CD4-positive, alpha-beta memory T cell (primary cell): ENCODE measurements around the gene POLE. TPM values are rescaled to one million over a fixed set of nuclear protein-coding genes. Genes with fewer than 3 reads are reported as not detected.
"Not testable (repeated sequence)": the region's sequence is repeated elsewhere in the genome, so short reads cannot be mapped to it uniquely, and the experiment has no call there.

ENCODE experiments used
- CTCF ChIA-PET: fragments of 350-600 bp; sonication (Branson Sonifier 250); formaldehyde crosslinking; loops from one replicate; lab custom pipeline; 2021; ENCODE audit warnings: inconsistent platforms; ENCODE audit not compliant: partially characterized antibody; lab: Charles Lee
- POLR2A ChIA-PET: fragments of 350-600 bp; sonication (Branson Sonifier 250); formaldehyde crosslinking; loops from one replicate; lab custom pipeline; 2021; ENCODE audit not compliant: partially characterized antibody; lab: Charles Lee
- DNase-seq, 5 donors: peaks; one replicate each; pipeline versions ENCODE4 v3.0.0 to v3.0.0-alpha.2; 2020 to 2022; ENCODE audit warnings: mixed read lengths in 1 of 5
- H3K27ac ChIP-seq: one replicate; pipeline ENCODE4 v1.7.0; 2013; ENCODE audit warnings: low read depth, low read length
- H3K27me3 ChIP-seq: 2 replicates; pipeline ENCODE4 v1.7.0; 2013; ENCODE audit warnings: mild to moderate bottlenecking, low read length, moderate library complexity; ENCODE audit not compliant: insufficient read depth
- H3K36me3 ChIP-seq: 2 replicates; pipeline ENCODE4 v1.7.0; 2013; ENCODE audit warnings: mild to moderate bottlenecking, low read length, moderate library complexity; ENCODE audit not compliant: insufficient read depth
- H3K4me1 ChIP-seq: 2 replicates; pipeline ENCODE4 v1.7.0; 2013; ENCODE audit warnings: mild to moderate bottlenecking, low read length, moderate library complexity; ENCODE audit not compliant: insufficient read depth
- H3K4me3 ChIP-seq, 2 donors: one replicate each; pipeline ENCODE4 v1.7.0; 2013; ENCODE audit warnings: low read length in 2 of 2, mild to moderate bottlenecking in 1 of 2
- H3K9me3 ChIP-seq, 2 donors: one replicate each; pipeline ENCODE4 v1.7.0; 2013; ENCODE audit warnings: low read length in 2 of 2, control low read depth in 1 of 2; ENCODE audit not compliant: control insufficient read depth in 1 of 2
- H3K27ac Mint-ChIP-seq, 7 donors: one replicate each; pipeline ENCODE4 v1.8.0; 2020 to 2021; ENCODE audit warnings: mixed read lengths in 7 of 7, mild to moderate bottlenecking in 6 of 7, inconsistent platforms in 3 of 7, moderate library complexity in 3 of 7
- H3K27me3 Mint-ChIP-seq, 2 donors: one replicate each; pipeline ENCODE4 v1.8.0; 2020 to 2021; ENCODE audit warnings: mixed read lengths in 2 of 2
- H3K36me3 Mint-ChIP-seq, 2 donors: one replicate each; pipeline ENCODE4 v1.8.0; 2020 to 2021; ENCODE audit warnings: mixed read lengths in 2 of 2, inconsistent platforms in 1 of 2, mild to moderate bottlenecking in 1 of 2
- H3K4me1 Mint-ChIP-seq, 4 donors: one replicate each; pipeline ENCODE4 v1.8.0; 2020 to 2021; ENCODE audit warnings: mixed read lengths in 4 of 4, mild to moderate bottlenecking in 1 of 4
- H3K4me3 Mint-ChIP-seq, 8 donors: one replicate each; pipeline ENCODE4 v1.8.0; 2020 to 2021; ENCODE audit warnings: mixed read lengths in 8 of 8, mild to moderate bottlenecking in 7 of 8, moderate library complexity in 6 of 8, inconsistent platforms in 3 of 8
- H3K9me3 Mint-ChIP-seq, 8 donors: one replicate each; pipeline ENCODE4 v1.8.0; 2020 to 2021; ENCODE audit warnings: mixed read lengths in 8 of 8, mild to moderate bottlenecking in 5 of 8, inconsistent platforms in 3 of 8, moderate library complexity in 1 of 8
- intact Hi-C: fragments of 100-400 bp; cut with micrococcal nuclease; formaldehyde crosslinking; loops from one replicate; pipeline ENCODE4 v1.15.1; 2023
- polyA plus RNA-seq, 2 donors: library from polyadenylated mRNA; unstranded; fragments of 300-500 nt; fragmentation: Illumina TruSeq; gene quantifications; one replicate each; pipeline ENCODE4 v1.2.3, GENCODE V29; 2021
- total RNA-seq, 2 experiments: library from RNA; stranded (reverse); gene quantifications; one replicate each; pipeline ENCODE4 v1.2.3, GENCODE V29; 2021

Gene POLE
- total and polyA plus RNA-seq, 4 experiments from 2014 or later = 2.2 to 75.4 (median 37.9) TPM

DNA sequence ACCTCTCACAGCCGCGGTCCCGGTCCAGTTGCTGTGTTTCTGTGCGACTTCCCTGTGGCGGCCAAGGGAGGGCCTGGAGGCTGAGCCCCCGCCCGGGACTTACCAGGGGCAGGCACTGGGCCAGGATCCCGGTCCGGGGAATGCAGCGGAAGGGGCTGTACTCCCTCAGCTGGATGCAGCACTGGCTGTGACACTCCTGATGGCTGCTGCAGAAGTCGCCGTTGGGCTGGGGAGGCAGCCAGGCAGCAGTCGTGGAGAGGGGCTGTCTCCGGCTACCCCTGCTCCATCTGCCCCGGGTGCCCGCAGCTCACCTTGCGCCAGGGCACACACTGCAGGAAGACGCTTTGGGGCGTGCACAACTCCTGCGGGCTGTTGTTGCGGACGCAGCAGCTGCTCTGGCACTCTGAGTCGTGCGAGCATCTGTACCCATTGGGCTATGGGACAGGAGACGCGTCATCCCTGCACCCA lies 83.0 kb downstream of the POLE start:
- H3K27me3 Mint-ChIP-seq = peaks cover 26 to 40% of the 10 kb centered on the region in 2 donors
- CTCF ChIA-PET = interaction anchor here (0.5 kb wide), 1 partner anchor 12 kb away, joined by 3 read pairs; no protein-coding TSS in a partner anchor
- peaks cover 2 to 24% (median 18%) of the 10 kb centered on the region in 4 donors for H3K4me1 Mint-ChIP-seq

GRCh38 chr12:132603240-132604150 lies 83.6 kb downstream of the POLE start:
- CTCF ChIA-PET = no interaction called here
- peaks cover 23 to 37% of the 10 kb centered on the region in 2 donors for H3K27me3 Mint-ChIP-seq

More for the DNA sequence above, 83.0 kb downstream of the POLE start:
- no peak overlapping the region for H3K4me3 Mint-ChIP-seq
- no peak overlapping the region for H3K27ac ChIP-seq
- intact Hi-C loops = no loop called here
- H3K27me3 ChIP-seq = peaks cover 5% of the 10 kb centered on the region
- H3K4me3 ChIP-seq = no peak overlapping the region
- POLR2A ChIA-PET = no interaction called here
- no peaks in the 10 kb centered on the region for H3K36me3 ChIP-seq
- H3K36me3 Mint-ChIP-seq = no peaks in the 10 kb centered on the region
- no peaks in the 10 kb centered on the region for H3K9me3 ChIP-seq
- H3K27ac Mint-ChIP-seq = no peak overlapping the region
- H3K9me3 Mint-ChIP-seq = peaks cover 0 to 6% (median 0%) of the 10 kb centered on the region in 8 donors
- DNase-seq = no peak
- H3K4me1 ChIP-seq = peaks cover 4% of the 10 kb centered on the region

GRCh38 chr12:132602572-132603239 lies 84.4 kb downstream of the POLE start:
- Mint-ChIP-seq H3K4me1 (peaks cover 5 to 30% (median 22%) of the 10 kb centered on the region in 4 donors), H3K4me3 (peak overlapping the region in 1 of 8 donors; percentile 25), H3K27ac (no peak overlapping the region), H3K27me3 (peaks cover 22 to 33% of the 10 kb centered on the region in 2 donors), H3K9me3 (peaks cover 0 to 7% (median 0%) of the 10 kb centered on the region in 8 donors), H3K36me3 (no peaks in the 10 kb centered on the region)
- CTCF ChIA-PET = no interaction called here
- Histone ChIP-seq H3K4me1 (peaks cover 5% of the 10 kb centered on the region), H3K27me3 (peaks cover 5% of the 10 kb centered on the region), H3K9me3 (no peaks in the 10 kb centered on the region), H3K36me3 (no peaks in the 10 kb centered on the region), H3K27ac (no peak overlapping the region), H3K4me3 (no peak overlapping the region)
- POLR2A ChIA-PET = no interaction called here
- DNase-seq = no peak
- intact Hi-C loops = no loop called here

More at GRCh38 chr12:132603240-132604150, 83.6 kb downstream of the POLE start:
- no peak for DNase-seq
- POLR2A ChIA-PET = no interaction called here
- H3K27me3 ChIP-seq = peaks cover 5% of the 10 kb centered on the region
- peaks cover 5 to 28% (median 21%) of the 10 kb centered on the region in 4 donors for H3K4me1 Mint-ChIP-seq
- no peak overlapping the region for H3K27ac Mint-ChIP-seq
- H3K36me3 Mint-ChIP-seq = no peaks in the 10 kb centered on the region
- peak overlapping the region in 1 of 8 donors; percentile 25 for H3K4me3 Mint-ChIP-seq
- intact Hi-C loops = no loop called here
- H3K4me1 ChIP-seq = peaks cover 4% of the 10 kb centered on the region
- H3K4me3 ChIP-seq = no peak overlapping the region
- H3K9me3 ChIP-seq = no peaks in the 10 kb centered on the region
- H3K27ac ChIP-seq = no peak overlapping the region
- H3K9me3 Mint-ChIP-seq = peaks cover 0 to 6% (median 0%) of the 10 kb centered on the region in 8 donors
- no peaks in the 10 kb centered on the region for H3K36me3 ChIP-seq

DNA sequence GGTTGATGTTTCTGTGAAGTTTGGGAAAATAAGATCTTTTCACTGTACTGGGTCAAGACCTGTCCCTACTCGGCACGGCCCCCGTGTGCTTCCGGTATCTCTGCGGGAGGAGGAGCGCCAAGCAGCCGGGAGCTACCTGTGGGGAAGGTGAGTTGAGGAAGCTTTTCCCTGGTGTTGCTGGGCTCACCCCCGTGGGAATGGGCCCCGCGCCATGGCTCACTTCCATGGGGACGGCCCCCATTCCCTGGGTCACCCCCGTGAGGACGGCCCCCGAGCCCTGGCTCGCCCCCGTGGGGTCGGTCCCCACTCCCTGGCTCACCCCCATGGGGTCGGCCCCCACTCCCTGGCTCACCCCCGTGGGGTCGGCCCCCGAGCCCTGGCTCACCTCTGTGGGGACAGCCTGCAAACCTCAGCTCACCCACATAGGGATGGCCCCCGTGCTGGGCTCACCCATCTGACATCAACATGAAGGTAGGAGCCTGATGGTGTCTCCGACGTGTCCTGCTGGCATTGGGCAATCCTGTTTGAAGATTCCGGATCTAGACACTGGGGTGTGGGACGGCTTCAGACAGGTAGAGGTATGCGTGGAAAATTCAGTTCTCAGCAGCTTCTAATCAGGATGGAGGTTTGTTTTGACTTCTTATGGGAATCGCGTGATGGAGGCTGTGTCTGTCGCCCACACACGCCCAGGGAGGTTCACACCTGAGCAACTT lies 85.8 kb downstream of the POLE start:
- intact Hi-C loops = loop anchor here (2.0 kb wide), 1 partner anchor 13 kb away; no protein-coding TSS in a partner anchor
- H3K27ac ChIP-seq = no peak overlapping the region
- no peak for DNase-seq
- ChIA-PET POLR2A (no interaction called here), CTCF (interaction anchor here (1.0 to 1.5 kb wide), 2 partner anchors 8 to 13 kb away, joined by 3 to 5 read pairs; partner anchors contain the start of gene LRCOL1)
- H3K4me1 ChIP-seq = peaks cover 11% of the 10 kb centered on the region
- peaks cover 5% of the 10 kb centered on the region for H3K27me3 ChIP-seq
- Mint-ChIP-seq H3K27me3 (peaks cover 24 to 34% of the 10 kb centered on the region in 2 donors), H3K4me1 (peaks cover 11 to 37% (median 28%) of the 10 kb centered on the region in 4 donors), H3K9me3 (peaks cover 0 to 8% (median 0%) of the 10 kb centered on the region in 8 donors), H3K4me3 (peak overlapping the region; percentile 74 to 90 (median 84)), H3K36me3 (no peaks in the 10 kb centered on the region), H3K27ac (peak overlapping the region in 3 of 7 donors; percentile 42 to 57 (median 46))
- no peaks in the 10 kb centered on the region for H3K9me3 ChIP-seq
- no peaks in the 10 kb centered on the region for H3K36me3 ChIP-seq
- peak overlapping the region in 1 of 2 donors; percentile 10 for H3K4me3 ChIP-seq

GRCh38 chr12:132600048-132601032 lies 86.8 kb downstream of the POLE start:
- intact Hi-C loops = loop anchor here (2.0 kb wide), 1 partner anchor 14 kb away; no protein-coding TSS in a partner anchor
- peaks cover 11% of the 10 kb centered on the region for H3K4me1 ChIP-seq
- CTCF ChIA-PET = interaction anchor here (1.0 to 1.8 kb wide), 3 partner anchors 9 to 15 kb away, joined by 3 to 6 read pairs (median 5); partner anchors contain the start of gene LRCOL1

DNA sequence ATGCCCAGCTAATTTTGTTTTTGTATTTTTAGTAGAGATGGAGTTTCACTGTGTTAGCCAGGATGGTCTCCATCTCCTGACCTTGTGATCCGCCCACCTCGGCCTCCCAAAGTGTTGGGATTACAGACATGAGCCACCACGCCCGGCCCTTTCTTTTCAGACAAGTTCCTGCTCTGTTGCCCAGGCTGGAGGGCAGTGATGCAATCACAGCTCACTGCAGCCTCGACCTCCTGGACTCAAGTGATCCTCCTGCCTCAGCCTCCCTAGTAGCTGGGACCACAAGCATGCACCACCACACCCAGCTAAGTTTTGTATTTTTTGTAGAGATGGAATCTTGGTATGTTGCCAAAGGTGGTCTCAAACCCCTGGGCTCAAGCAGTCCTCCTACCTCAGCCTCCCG lies 87.6 kb downstream of the POLE start:
- H3K36me3 Mint-ChIP-seq = not testable (repeated sequence)

More at GRCh38 chr12:132600048-132601032, 86.8 kb downstream of the POLE start:
- Mint-ChIP-seq H3K4me3 (peak overlapping the region; percentile 74 to 90 (median 84)), H3K9me3 (peaks cover 0 to 8% (median 0%) of the 10 kb centered on the region in 8 donors), H3K27ac (peak overlapping the region in 4 of 7 donors; percentile 43 to 62 (median 52)), H3K4me1 (peaks cover 11 to 37% (median 28%) of the 10 kb centered on the region in 4 donors), H3K27me3 (peaks cover 23 to 34% of the 10 kb centered on the region in 2 donors), H3K36me3 (no peaks in the 10 kb centered on the region)
- Histone ChIP-seq H3K9me3 (no peaks in the 10 kb centered on the region), H3K4me3 (peak overlapping the region in 1 of 2 donors; percentile 10), H3K27me3 (peaks cover 5% of the 10 kb centered on the region), H3K36me3 (no peaks in the 10 kb centered on the region), H3K27ac (no peak overlapping the region)
- DNase-seq = peak in 4 of 5 donors; percentile 26 to 36 (median 31)
- POLR2A ChIA-PET = no interaction called here

More for the DNA sequence above, 87.6 kb downstream of the POLE start:
- H3K27ac ChIP-seq, H3K9me3 Mint-ChIP-seq, DNase-seq, H3K27me3 ChIP-seq, H3K9me3 ChIP-seq, H3K4me3 ChIP-seq, H3K36me3 ChIP-seq, POLR2A ChIA-PET, intact Hi-C loops: not testable (repeated sequence)
- Mint-ChIP-seq H3K27ac (peak overlapping the region in 3 of 7 donors; percentile 17 to 77 (median 43)), H3K4me3 (peak overlapping the region; percentile 63 to 90 (median 77)), H3K27me3 (peaks cover 17 to 34% of the 10 kb centered on the region in 2 donors), H3K4me1 (peaks cover 11 to 37% (median 28%) of the 10 kb centered on the region in 4 donors)
- H3K4me1 ChIP-seq = peaks cover 11% of the 10 kb centered on the region
- CTCF ChIA-PET = interaction anchor here (1.8 kb wide), 1 partner anchor 15 kb away, joined by 6 read pairs; no protein-coding TSS in a partner anchor
